Stimulated activated memory B cell treated with anti-CD40 and anti-IgM and Interleukin-4, amounts not matched to agents 10 μg/mL and 1 μg/mL and 100 μg/mL, for 72 hours (primary cell): ENCODE results near the gene POP7.
"Not testable (repeated sequence)": the region's sequence is repeated elsewhere in the genome, so short reads cannot be mapped to it uniquely, and the experiment has no call there.

Source experiments
- ATAC-seq: fragments of 150-1000 bp; cut with Tn5 transposase; 2 replicates; pipeline ENCODE4 v1.10.0; 2021
- H3K27ac Mint-ChIP-seq: one replicate; pipeline ENCODE4 v1.8.0; 2022; ENCODE audit warnings: mild to moderate bottlenecking, mixed read lengths
- H3K27me3 Mint-ChIP-seq: one replicate; pipeline ENCODE4 v1.8.0; 2022; ENCODE audit warnings: mixed read lengths
- H3K36me3 Mint-ChIP-seq: one replicate; pipeline ENCODE4 v1.8.0; 2022; ENCODE audit warnings: mixed read lengths
- H3K4me1 Mint-ChIP-seq: one replicate; pipeline ENCODE4 v1.8.0; 2022; ENCODE audit warnings: mixed read lengths
- H3K4me3 Mint-ChIP-seq: one replicate; pipeline ENCODE4 v1.8.0; 2022; ENCODE audit warnings: mild to moderate bottlenecking, moderate library complexity, mixed read lengths
- H3K9me3 Mint-ChIP-seq: one replicate; pipeline ENCODE4 v1.8.0; 2022; ENCODE audit warnings: mixed read lengths

POP7 gene

DNA sequence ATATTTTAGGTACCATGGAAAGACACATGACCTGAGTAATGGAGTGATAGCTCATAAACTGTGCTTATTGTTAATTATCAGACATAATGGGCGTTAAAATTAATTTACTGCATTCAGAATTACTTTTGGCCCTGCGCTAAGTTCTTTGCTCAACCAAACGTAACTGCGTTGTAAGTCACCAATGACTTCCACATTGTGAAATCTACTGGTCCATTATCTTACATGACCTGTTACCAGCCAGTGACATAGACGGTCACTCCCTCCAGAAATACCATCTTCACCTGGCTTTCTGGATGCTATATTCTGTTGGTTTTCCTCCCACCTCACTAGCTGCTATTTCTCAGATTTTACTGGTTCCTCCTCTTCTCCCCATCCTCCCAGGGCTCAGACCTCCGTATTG is 6.9 kb upstream of the POP7 start:
- H3K27ac Mint-ChIP-seq, result no peak overlapping the region
- H3K36me3 Mint-ChIP-seq, result no peaks in the 10 kb centered on the region
- no peaks in the 10 kb centered on the region for H3K27me3 Mint-ChIP-seq
- no peaks in the 10 kb centered on the region for H3K9me3 Mint-ChIP-seq
- H3K4me1 Mint-ChIP-seq, result peaks cover 14% of the 10 kb centered on the region
- no peak for ATAC-seq
- no peak overlapping the region for H3K4me3 Mint-ChIP-seq

DNA sequence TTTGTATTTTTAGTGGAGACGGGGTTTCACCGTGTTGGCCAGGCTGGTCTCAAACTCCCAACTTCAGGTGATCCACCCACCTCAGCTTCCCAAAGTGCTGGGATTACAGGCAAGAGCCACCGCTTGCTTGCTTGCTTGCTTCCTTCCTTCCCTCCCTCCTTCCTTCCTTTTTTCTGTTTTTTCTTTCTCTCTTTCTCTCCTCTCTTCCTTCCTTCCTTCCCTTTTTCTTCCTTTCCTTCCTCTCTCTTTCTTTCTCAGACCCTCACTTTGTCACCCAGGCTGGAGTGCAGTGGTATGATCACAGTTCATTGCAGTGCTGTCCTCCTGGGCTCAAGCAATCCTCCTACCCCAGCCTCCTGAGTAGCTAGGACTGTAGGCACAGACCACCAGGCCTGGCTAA is 4.8 kb upstream of the POP7 start:
- ATAC-seq, H3K9me3 Mint-ChIP-seq, H3K27me3 Mint-ChIP-seq, H3K4me3 Mint-ChIP-seq, H3K4me1 Mint-ChIP-seq, H3K36me3 Mint-ChIP-seq: not testable (repeated sequence)
- H3K27ac Mint-ChIP-seq, result peak overlapping the region; percentile 35

DNA sequence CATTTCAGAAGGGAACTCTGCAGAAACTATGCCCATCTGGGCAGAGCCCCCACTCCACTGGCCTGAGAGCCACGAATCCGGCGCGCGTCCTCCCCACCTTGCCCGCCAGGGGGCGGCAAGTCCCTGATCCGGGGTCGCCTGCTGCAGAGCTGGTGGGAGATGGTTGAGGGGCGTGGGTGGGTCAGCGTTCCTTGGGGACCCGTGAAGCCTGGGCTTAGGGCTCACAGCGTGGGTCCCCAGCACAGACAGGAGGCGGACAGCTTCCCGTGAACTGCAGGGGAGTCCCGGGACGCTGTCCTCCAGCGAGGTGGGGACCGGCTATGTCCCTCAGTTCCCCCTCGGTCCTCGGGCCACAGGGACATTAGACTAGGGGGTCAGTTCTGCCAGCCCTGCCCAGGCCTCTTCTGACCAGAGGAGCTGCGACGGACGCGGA is 585 bp upstream of the POP7 start:
- Mint-ChIP-seq H3K27me3 (no peaks in the 10 kb centered on the region), H3K27ac (peak overlapping the region; percentile 96), H3K36me3 (peaks cover 3% of the 10 kb centered on the region), H3K4me3 (peak overlapping the region; percentile 99), H3K4me1 (peaks cover 23% of the 10 kb centered on the region), H3K9me3 (no peaks in the 10 kb centered on the region)
- ATAC-seq, result peak; percentile 84

DNA sequence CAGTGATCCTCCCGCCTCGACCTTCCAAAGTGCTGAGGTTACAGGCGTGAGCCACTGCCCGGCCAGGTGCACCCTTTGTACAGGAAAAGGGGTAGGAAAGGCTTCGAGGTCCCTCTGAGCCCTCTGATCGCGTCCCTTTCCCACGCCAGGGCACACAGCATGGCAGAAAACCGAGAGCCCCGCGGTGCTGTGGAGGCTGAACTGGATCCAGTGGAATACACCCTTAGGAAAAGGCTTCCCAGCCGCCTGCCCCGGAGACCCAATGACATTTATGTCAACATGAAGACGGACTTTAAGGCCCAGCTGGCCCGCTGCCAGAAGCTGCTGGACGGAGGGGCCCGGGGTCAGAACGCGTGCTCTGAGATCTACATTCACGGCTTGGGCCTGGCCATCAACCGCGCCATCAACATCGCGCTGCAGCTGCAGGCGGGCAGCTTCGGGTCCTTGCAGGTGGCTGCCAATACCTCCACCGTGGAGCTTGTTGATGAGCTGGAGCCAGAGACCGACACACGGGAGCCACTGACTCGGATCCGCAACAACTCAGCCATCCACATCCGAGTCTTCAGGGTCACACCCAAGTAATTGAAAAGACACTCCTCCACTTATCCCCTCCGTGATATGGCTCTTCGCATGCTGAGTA is 871 bp downstream of the POP7 start:
- Mint-ChIP-seq H3K4me3 (peak overlapping the region; percentile 99), H3K4me1 (peaks cover 23% of the 10 kb centered on the region), H3K27ac (peak overlapping the region; percentile 96), H3K9me3 (no peaks in the 10 kb centered on the region), H3K36me3 (peaks cover 9% of the 10 kb centered on the region), H3K27me3 (no peaks in the 10 kb centered on the region)
- ATAC-seq, result no peak

DNA sequence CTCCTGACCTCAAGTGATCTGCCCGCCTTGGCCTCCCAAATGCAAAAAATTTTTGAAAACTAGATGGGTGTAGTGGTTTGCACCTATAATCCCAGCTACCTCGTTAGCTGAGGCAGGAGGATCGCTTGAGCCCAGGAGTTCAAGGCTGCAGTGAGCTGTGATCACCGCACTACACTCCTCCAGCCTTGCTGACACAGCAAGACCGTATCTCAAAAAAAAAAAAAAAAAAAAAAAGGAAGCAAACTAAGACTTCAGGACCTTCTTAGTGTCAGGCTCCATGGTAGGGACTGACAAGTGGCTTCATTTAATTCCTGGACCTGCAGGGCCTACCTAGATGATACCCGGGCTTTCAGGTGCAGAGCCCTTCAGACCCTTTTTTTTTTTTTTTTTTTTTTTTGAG is 2.5 kb downstream of the POP7 start:
- no peaks in the 10 kb centered on the region for H3K27me3 Mint-ChIP-seq
- no peak for ATAC-seq
- H3K27ac Mint-ChIP-seq, result no peak overlapping the region
- H3K9me3 Mint-ChIP-seq, result no peaks in the 10 kb centered on the region
- no peak overlapping the region for H3K4me3 Mint-ChIP-seq
- H3K36me3 Mint-ChIP-seq, result peaks cover 9% of the 10 kb centered on the region
- H3K4me1 Mint-ChIP-seq, result peaks cover 23% of the 10 kb centered on the region

DNA sequence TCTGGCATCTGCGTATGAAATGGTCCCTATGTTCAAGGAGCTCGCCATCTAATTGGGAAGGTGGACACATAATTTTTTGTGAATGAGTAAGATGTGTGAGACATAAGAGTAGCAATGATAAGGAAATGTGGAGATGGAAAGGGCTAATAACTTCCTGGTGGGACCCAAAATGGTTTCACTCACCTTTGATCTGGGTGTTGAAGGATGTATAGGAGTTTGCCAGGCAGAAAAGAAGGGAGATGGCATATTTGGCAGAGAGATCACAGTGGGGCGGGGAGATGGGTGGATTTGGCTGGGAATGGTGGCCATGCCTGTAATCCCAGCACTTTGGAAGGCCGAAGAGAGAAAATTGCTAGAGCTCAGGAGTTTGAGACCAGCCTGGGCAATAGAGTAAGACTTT is 4.5 kb downstream of the POP7 start:
- H3K9me3 Mint-ChIP-seq, result no peaks in the 10 kb centered on the region
- no peak overlapping the region for H3K4me3 Mint-ChIP-seq
- H3K4me1 Mint-ChIP-seq, result peaks cover 22% of the 10 kb centered on the region
- no peak overlapping the region for H3K27ac Mint-ChIP-seq
- no peak for ATAC-seq
- H3K27me3 Mint-ChIP-seq, result no peaks in the 10 kb centered on the region
- peaks cover 9% of the 10 kb centered on the region for H3K36me3 Mint-ChIP-seq

DNA sequence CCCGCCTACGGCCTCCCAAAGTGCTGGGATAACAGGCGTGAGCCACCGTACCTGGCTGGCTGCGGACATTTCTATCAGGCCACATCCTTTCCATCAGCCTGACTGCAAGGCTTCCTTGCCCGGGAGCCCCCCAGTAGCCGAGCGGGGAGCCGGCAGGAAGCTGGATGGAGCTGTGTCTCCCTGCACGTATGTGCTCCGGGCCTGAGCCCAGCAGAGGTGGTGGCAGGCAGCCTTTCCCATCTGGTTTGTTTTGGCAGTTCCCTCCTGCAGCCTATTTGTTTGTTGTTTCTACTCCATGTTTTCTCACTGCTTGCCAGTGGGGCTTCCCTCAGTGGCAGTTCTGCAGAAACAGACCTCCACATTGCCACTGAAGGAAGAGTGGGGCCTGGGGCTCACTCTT is 5.4 kb downstream of the POP7 start:
- no peak for ATAC-seq
- Mint-ChIP-seq H3K4me3 (no peak overlapping the region), H3K27ac (no peak overlapping the region), H3K36me3 (peaks cover 9% of the 10 kb centered on the region), H3K9me3 (no peaks in the 10 kb centered on the region), H3K4me1 (peaks cover 13% of the 10 kb centered on the region), H3K27me3 (no peaks in the 10 kb centered on the region)

DNA sequence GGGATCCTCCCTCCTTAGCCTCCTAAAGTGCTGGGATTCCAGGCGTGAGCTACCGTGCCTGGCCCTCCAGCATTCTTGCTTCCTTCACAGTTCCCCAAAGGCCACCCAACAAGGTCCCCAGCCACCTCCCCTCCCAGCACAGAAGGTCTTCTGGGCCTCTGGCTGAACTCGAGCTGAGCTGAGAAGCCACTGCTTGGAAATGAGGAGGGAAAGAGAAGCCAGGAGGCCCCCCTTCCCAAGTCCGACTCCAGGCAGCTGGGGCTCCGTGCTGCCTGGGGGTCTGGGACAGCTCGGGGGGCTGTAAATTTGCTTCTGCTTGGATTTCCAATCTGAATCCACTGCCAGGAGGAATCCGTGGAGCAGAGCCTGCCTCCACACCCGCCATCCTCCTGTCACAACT is 8.8 kb downstream of the POP7 start:
- no peak for ATAC-seq
- Mint-ChIP-seq H3K27me3 (peaks cover 28% of the 10 kb centered on the region), H3K4me3 (no peak overlapping the region), H3K36me3 (peaks cover 22% of the 10 kb centered on the region), H3K27ac (no peak overlapping the region), H3K9me3 (peaks cover 14% of the 10 kb centered on the region), H3K4me1 (no peaks in the 10 kb centered on the region)

DNA sequence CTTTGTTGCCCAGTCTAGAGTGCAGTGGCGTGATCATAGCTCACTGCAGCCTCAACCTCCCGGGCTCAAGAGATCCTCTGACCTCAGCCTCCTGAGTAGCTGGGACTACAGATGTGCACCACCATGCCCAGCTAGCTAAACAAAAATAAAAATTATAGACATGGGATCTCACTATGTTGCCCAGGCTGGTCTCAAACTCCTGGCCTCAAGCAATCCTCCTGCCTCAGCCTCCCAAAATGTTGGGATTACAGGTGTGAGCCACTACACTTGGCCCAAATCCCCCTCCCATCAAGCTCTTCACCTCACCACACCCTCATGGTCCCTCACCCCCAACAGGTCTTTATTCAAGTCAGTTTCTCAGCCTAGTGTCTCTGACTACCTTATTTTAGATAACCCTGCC is 11.2 kb downstream of the POP7 start:
- H3K4me3 Mint-ChIP-seq, H3K27ac Mint-ChIP-seq: not testable (repeated sequence)
- H3K27me3 Mint-ChIP-seq, result peaks cover 49% of the 10 kb centered on the region

DNA sequence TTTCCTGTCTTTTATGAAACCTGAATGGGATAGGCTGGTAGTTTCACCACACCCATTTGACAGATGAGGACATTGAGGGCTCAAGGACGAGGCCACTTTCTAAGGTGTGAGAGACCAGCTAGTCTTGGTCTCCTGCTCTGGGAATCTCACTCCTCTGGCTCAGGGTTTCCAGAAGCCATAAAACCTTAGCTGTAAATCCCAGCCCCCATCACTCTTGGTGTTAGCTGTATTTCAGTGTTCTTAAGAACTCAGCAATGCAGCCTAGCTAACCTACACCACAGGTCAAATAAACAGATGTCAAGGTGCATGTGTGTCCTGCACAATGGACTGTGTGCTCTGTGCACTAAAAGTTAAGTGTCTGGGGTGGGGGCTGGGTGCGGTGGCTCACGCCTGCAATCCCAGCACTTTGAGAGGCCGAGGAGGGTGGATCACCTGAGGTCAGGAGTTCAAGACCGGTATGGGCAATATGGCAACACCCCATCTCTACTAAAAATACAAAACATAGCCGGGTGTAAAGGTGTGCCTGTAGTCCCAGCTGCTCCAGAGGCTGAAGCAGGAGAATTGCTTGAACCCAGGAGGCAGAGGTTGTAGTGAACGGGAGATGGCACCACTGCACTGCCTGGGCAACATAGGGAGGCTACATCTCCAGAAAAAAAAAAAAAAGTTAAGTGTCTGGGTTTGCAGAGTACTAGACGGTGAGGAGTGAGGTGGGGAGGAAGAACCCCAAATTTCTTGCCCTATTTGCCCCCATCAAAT is 13.8 kb downstream of the POP7 start:
- Mint-ChIP-seq H3K27ac (no peak overlapping the region), H3K36me3 (peaks cover 14% of the 10 kb centered on the region), H3K4me1 (no peaks in the 10 kb centered on the region), H3K27me3 (peaks cover 75% of the 10 kb centered on the region), H3K4me3 (no peak overlapping the region), H3K9me3 (peaks cover 14% of the 10 kb centered on the region)
- no peak for ATAC-seq

More for the DNA sequence above, 11.2 kb downstream of the POP7 start:
- Mint-ChIP-seq H3K9me3 (peaks cover 14% of the 10 kb centered on the region), H3K36me3 (peaks cover 14% of the 10 kb centered on the region)
- not testable (repeated sequence) for ATAC-seq, H3K4me1 Mint-ChIP-seq

DNA sequence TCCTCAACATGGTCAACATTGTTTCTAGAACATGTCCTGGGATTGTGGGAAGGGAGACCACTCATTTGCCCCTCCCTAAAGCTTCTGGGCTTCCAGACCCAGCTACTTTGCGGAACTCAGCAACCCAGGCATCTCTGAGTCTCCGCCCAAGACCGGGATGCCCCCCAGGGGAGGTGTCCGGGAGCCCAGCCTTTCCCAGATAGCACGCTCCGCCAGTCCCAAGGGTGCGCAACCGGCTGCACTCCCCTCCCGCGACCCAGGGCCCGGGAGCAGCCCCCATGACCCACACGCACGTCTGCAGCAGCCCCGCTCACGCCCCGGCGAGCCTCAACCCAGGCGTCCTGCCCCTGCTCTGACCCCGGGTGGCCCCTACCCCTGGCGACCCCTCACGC is 14.4 kb downstream of the POP7 start, which contains the start of gene EPO:
EPO (plus strand) TSS at position 190 of the 392 bp plus-strand sequence. CDS start 513 bp downstream, outside the sequence.
- H3K27me3 Mint-ChIP-seq, result peaks cover 77% of the 10 kb centered on the region

DNA sequence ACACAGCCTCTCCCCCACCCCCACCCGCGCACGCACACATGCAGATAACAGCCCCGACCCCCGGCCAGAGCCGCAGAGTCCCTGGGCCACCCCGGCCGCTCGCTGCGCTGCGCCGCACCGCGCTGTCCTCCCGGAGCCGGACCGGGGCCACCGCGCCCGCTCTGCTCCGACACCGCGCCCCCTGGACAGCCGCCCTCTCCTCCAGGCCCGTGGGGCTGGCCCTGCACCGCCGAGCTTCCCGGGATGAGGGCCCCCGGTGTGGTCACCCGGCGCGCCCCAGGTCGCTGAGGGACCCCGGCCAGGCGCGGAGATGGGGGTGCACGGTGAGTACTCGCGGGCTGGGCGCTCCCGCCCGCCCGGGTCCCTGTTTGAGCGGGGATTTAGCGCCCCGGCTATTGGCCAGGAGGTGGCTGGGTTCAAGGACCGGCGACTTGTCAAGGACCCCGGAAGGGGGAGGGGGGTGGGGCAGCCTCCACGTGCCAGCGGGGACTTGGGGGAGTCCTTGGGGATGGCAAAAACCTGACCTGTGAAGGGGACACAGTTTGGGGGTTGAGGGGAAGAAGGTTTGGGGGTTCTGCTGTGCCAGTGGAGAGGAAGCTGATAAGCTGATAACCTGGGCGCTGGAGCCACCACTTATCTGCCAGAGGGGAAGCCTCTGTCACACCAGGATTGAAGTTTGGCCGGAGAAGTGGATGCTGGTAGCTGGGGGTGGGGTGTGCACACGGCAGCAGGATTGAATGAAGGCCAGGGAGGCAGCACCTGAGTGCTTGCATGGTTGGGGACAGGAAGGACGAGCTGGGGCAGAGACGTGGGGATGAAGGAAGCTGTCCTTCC is 15.0 kb downstream of the POP7 start:
- Mint-ChIP-seq H3K27ac (no peak overlapping the region), H3K9me3 (peaks cover 14% of the 10 kb centered on the region), H3K36me3 (peaks cover 14% of the 10 kb centered on the region), H3K27me3 (peaks cover 77% of the 10 kb centered on the region), H3K4me3 (no peak overlapping the region), H3K4me1 (peaks cover 7% of the 10 kb centered on the region)
- ATAC-seq, result peak; percentile 28

More for the DNA sequence above, 14.4 kb downstream of the POP7 start, which contains the start of gene EPO:
- Mint-ChIP-seq H3K9me3 (peaks cover 14% of the 10 kb centered on the region), H3K4me1 (peaks cover 5% of the 10 kb centered on the region), H3K36me3 (peaks cover 14% of the 10 kb centered on the region), H3K4me3 (no peak within 1 kb of the TSS), H3K27ac (no peak within 1 kb of the TSS)
- no peak for ATAC-seq

DNA sequence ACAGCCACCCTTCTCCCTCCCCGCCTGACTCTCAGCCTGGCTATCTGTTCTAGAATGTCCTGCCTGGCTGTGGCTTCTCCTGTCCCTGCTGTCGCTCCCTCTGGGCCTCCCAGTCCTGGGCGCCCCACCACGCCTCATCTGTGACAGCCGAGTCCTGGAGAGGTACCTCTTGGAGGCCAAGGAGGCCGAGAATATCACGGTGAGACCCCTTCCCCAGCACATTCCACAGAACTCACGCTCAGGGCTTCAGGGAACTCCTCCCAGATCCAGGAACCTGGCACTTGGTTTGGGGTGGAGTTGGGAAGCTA is 15.5 kb downstream of the POP7 start:
- peaks cover 77% of the 10 kb centered on the region for H3K27me3 Mint-ChIP-seq
- H3K9me3 Mint-ChIP-seq, result peaks cover 14% of the 10 kb centered on the region
- no peak overlapping the region for H3K4me3 Mint-ChIP-seq
- ATAC-seq, result no peak
- peaks cover 14% of the 10 kb centered on the region for H3K36me3 Mint-ChIP-seq
- H3K27ac Mint-ChIP-seq, result no peak overlapping the region
- peaks cover 7% of the 10 kb centered on the region for H3K4me1 Mint-ChIP-seq

DNA sequence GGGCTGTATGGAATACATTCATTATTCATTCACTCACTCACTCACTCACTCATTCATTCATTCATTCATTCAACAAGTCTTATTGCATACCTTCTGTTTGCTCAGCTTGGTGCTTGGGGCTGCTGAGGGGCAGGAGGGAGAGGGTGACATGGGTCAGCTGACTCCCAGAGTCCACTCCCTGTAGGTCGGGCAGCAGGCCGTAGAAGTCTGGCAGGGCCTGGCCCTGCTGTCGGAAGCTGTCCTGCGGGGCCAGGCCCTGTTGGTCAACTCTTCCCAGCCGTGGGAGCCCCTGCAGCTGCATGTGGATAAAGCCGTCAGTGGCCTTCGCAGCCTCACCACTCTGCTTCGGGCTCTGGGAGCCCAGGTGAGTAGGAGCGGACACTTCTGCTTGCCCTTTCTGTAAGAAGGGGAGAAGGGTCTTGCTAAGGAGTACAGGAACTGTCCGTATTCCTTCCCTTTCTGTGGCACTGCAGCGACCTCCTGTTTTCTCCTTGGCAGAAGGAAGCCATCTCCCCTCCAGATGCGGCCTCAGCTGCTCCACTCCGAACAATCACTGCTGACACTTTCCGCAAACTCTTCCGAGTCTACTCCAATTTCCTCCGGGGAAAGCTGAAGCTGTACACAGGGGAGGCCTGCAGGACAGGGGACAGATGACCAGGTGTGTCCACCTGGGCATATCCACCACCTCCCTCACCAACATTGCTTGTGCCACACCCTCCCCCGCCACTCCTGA is 16.7 kb downstream of the POP7 start:
- Mint-ChIP-seq H3K27ac (no peak overlapping the region), H3K27me3 (peaks cover 65% of the 10 kb centered on the region), H3K4me1 (peaks cover 7% of the 10 kb centered on the region), H3K9me3 (peaks cover 11% of the 10 kb centered on the region), H3K36me3 (peaks cover 14% of the 10 kb centered on the region), H3K4me3 (no peak overlapping the region)
- ATAC-seq, result no peak

DNA sequence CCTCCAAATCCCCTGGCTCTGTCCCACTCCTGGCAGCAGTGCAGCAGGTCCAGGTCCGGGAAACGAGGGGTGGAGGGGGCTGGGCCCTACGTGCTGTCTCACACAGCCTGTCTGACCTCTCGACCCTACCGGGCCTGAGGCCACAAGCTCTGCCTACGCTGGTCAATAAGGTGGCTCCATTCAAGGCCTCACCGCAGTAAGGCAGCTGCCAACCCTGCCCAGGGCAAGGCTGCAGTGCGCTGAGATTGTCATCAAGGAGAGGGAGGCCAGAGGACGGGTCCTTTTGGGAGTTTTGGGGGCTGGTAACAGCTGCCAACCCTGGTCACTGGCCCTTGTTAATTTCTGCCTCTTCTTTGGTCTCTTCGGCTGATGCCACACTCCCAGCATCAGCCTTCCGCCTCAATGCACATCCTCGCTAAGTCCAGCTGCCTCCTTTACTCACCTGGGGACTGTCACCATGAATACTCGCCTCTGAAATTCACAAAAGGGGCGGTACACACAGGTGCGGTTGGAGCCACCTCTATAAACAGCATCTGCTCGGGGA is 17.9 kb downstream of the POP7 start:
- H3K27ac Mint-ChIP-seq, result no peak overlapping the region
- no peak overlapping the region for H3K4me3 Mint-ChIP-seq
- H3K27me3 Mint-ChIP-seq, result peaks cover 57% of the 10 kb centered on the region
- ATAC-seq, result no peak
- peaks cover 4% of the 10 kb centered on the region for H3K9me3 Mint-ChIP-seq
- peaks cover 7% of the 10 kb centered on the region for H3K4me1 Mint-ChIP-seq
- H3K36me3 Mint-ChIP-seq, result peaks cover 5% of the 10 kb centered on the region
